ENCODE measurements around the gene BRCA1.
A peak's percentile ranks its signal among the peaks of the same experiment; 100 is the strongest.
"Not testable (repeated sequence)": the region's sequence is repeated elsewhere in the genome, so short reads cannot be mapped to it uniquely, and the experiment has no call there.

Gene BRCA1

DNA sequence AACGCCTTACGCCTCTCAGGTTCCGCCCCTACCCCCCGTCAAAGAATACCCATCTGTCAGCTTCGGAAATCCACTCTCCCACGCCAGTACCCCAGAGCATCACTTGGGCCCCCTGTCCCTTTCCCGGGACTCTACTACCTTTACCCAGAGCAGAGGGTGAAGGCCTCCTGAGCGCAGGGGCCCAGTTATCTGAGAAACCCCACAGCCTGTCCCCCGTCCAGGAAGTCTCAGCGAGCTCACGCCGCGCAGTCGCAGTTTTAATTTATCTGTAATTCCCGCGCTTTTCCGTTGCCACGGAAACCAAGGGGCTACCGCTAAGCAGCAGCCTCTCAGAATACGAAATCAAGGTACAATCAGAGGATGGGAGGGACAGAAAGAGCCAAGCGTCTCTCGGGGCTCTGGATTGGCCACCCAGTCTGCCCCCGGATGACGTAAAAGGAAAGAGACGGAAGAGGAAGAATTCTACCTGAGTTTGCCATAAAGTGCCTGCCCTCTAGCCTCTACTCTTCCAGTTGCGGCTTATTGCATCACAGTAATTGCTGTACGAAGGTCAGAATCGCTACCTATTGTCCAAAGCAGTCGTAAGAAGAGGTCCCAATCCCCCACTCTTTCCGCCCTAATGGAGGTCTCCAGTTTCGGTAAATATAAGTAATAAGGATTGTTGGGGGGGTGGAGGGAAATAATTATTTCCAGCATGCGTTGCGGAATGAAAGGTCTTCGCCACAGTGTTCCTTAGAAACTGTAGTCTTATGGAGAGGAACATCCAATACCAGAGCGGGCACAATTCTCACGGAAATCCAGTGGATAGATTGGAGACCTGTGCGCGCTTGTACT lies at the start of gene BRCA1:
Gene BRCA1, minus strand, starts transcription at position 232 of the 834 bp plus-strand sequence. CDS start 1,268 bp downstream, outside the sequence.
- peak; percentile 99 for DNase-seq (ENCODE audit: low spot score)

DNA sequence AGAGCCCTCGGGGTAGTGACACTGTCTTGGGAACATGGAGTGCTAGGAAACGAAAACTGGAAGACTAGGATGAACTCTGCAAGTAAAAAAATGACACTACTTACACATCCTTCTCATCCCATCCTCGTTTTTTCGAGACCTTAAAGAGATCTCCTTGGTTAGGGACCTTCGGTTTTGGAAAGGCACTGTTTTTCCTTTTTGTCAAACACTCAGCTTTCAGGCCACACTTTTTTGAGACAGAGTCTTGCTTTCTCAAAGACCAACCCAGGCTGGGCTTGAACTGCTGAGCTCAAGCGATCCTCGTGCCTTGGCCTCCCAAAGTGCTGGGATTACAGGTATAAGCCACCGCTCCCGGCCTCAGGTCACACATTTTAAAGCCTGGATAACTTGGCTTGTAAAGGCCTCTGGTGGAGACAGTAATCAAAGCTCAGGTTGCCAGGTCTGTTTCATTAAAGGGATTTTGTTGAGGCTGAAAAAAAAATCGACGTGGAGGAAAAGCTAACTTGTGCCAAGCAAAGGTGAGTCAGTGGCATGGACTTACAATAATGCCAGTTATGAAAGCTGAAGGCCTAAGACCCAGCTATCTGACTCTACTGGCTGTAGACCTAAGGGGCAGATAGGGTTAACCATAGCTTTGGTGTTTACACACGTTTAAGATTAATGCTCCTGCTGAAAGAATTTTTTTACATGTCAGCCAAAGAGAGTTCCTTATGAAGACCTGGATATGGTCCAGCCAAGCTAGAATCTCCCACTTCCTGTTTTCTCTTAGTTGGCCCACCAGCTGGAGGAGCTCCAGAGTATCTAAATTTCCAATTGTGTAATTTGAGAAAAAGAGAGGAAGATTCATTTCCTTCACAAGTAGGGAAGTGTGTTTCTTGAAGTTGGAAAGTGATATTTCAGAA lies 46.7 kb upstream of the BRCA1 start:
- peak; percentile 71 for DNase-seq (ENCODE audit: low spot score)

DNA sequence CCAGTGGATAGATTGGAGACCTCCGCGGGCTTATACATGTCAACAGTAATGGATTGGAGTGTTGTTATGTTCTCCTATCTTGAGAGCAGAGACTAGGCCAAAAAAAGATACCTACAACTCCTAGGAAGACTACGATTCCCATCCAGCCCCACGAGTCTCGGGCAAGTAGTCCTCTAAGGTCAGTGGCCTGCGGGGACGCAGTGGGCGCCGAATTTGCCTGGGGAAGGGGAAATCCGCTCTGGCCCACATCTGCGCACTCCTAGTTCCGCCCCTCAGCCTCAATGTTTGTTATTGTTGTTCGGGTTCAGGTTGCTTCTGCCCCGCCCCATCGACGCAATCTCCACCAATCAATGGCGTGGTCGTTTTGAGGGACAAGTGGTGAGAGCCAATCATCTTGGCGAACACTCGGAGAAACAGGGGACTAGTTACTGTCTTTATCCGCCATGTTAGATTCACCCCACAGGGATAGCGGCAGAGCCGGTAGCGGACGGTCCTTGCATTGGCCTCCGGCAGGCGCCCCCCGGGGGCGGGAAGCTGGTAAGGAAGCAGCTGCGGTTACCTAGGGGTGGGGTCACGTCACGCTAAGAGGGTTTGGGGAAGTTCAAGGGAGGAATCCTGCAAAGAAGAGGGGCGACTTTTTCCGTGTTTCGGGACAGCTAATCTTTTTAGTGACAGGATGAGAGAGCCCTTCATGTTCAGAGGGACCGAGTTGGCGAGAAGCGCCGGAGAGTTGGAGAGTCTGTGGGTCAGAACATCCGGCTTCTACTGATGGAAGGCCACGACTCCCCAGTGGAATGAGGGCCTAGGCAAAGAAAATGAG lies 45.8 kb upstream of the BRCA1 start, which contains the start of gene NBR1:
Gene NBR1, plus strand, starts transcription at position 449 of the 820 bp plus-strand sequence. CDS start 4,586 bp downstream, outside the sequence.
- DNase-seq (ENCODE audit: low spot score) = peak; percentile 95

GRCh38 chr17:43170140-43170765 lies 45.1 kb upstream of the BRCA1 start:
- peak; percentile 92 for DNase-seq (ENCODE audit: low spot score)

DNA sequence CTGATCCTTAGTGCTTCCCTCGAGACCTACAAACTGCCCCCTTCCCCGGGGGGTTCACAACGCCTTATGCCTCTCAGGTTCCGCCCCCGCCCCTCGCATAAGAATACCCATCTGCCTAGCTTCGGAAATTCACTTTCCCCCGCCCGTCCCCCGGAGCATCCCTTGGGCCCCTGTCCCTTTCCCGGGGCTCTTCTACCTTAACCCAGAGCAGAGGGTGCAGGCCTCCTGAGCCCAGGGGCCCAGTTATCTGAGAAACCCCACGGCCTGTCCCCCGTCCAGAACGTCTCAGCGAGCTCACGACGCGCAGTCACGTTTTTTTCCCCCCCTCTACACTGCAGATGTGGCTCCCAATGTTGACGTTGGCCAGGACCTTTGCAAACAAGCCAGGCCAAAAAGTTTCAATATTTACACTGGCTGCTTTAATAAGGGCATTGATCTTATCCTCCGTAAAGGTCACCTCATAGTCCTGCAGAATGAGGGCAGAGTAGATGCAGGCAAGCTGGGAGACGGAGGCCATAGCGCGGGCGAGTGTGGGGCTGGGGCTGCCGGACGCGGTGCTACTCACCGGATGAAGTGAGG lies 44.5 kb upstream of the BRCA1 start:
- peak; percentile 33 for DNase-seq (ENCODE audit: low spot score)

GRCh38 chr17:43165971-43166370 lies 40.8 kb upstream of the BRCA1 start:
- DNase-seq (ENCODE audit: low spot score) = not testable (repeated sequence)

DNA sequence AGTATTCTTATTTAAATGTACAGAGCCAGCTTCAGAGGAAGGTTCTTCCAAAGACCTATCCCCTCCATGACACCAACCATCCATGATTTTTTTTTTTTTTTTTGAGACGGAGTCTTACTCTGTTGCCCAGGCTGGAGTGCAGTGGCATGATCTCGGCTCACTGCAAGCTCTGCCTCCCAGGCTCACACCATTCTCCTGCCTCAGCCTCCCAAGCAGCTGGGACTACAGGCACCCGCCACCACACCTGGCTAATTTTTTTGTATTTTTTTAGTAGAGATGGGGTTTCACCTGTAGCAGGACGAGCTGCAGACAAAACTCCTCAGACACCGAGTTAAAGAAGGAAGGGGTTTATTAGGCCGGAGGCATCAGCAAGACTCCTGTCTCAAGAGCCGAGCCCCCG lies 34.8 kb upstream of the BRCA1 start:
- not testable (repeated sequence) for DNase-seq (ENCODE audit: low spot score)

DNA sequence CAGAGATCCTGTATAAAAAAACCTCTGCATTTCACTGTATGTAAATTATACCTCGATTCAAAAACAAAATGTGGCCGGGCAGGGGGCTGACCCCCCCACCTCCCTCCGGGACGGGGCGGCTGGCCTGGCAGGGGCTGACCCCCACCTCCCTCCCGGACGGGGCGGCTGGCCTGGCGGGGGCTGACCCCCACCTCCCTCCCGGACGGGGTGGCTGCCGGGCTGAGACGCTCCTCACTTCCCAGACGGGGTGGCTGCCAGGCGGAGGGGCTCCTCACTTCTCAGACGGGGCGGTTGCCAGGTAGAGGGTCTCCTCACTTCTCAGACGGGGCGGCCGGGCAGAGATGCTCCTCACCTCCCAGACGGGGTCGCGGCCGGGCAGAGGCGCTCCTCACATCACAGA lies 34.1 kb upstream of the BRCA1 start:
- DNase-seq (ENCODE audit: low spot score) = not testable (repeated sequence)

DNA sequence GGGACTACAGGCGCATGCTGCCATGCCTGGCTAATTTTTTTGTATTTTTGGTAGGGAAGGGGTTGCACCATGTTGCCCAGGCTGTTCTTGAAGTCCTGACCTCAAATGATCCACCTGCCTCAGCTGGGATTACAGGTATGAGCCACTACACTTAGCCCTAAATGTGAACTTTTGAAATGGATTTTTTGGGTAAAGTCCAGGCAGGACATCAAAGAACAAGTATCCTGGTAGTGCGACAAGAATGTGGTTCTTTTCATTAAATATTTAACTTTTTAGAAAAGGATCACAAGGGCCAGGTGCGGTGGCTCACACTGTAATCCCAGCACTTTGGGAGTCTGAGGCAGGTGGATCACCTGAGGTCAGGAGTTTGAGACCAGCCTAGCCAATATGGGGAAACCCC lies 30.5 kb upstream of the BRCA1 start:
- DNase-seq (ENCODE audit: low spot score) = no peak

DNA sequence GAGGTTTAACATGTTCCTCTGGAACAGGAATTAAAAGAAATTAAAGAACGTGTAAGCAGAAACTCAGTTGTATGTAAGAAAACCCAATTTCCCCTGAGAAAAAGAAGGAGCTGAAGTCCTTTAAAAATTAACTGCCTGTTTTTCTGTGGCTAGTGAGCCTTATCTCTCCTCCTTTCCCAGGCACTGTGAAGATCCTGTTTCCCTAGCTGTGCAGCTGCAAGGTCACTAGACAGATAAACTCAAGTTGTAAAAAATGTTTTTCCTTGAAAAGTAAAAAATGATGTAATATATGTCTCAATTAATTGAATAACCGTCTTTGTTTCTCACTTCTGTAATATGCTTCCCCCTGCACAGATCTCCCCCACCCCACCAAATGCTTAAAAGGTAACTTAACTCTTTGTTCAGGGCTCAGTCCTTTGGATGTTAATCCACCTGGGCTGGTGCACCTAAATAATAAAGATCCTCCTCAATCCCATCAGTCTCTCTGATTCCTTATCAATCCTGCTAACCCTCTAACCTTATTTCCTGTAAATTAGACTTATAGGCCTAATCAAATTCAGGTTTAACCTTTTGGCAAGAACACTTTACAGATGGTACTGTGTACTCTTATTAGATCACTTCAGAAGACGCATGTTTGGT lies 28.2 kb upstream of the BRCA1 start:
- DNase-seq (ENCODE audit: low spot score) = not testable (repeated sequence)

DNA sequence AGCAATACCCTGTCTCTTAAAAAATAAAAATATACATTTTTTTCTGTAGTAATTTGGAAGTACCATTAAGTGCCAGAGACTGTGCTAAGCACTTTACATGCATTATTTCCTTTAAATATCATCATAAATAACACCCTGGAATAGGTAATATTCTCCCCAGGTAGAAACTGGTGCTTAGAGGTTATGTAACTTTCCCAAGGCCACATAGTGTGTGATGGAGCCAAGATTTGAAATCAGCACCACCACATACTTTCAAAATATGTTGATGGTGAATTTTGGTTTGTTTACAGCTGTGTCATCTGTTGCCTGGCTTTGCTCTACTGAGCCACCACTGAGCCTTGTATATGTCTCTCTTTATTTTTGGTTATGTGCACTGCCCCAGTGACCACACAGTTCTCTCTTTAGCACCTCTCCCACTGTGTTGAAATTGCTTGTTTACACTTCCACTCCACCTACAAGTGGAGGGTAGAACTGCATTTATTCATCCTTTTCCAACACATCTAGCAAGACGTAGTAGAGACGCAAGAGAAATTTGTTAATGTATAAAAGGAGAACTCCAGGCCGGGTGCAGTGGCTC lies 26.8 kb upstream of the BRCA1 start:
- no peak for DNase-seq (ENCODE audit: low spot score)

DNA sequence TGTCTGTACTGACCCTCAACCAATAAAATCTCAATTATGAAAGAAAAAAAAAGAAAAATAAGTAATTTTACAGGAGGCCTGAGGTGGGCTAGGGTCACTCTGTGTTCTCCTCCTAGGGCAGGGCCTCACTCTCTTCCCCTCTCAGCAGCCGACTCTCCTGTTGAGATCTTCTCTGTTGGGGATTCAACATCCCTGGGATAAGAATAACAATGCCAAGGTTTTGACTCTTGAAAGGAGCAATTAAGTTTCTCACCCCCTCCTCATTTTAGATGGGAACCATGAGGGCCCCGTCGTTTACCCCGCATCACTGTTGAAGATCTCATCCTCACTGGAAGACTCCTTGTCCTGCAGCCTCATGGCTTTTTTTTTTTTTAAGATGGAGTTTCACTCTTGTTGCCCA lies 21.5 kb upstream of the BRCA1 start:
- no peak for DNase-seq (ENCODE audit: low spot score)

DNA sequence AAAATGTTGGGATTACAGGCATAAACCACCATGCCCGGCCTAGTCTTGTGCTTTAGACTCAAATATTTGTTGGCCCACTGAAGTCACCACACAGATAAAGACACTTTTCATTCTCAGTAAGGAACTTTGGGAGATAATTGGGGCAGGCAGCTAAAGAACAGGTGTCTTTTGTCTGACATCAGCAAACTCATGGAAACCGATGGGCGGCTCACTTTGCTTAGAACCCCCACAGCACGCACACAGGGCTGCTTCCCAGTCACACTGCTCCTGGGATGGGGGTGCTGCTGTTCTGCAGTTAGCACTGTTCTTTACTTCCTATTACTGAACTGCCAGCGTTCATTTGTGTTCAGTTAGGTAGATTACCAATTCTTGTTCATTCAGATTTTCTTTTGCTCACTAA lies 18.0 kb upstream of the BRCA1 start:
- no peak for DNase-seq (ENCODE audit: low spot score)

DNA sequence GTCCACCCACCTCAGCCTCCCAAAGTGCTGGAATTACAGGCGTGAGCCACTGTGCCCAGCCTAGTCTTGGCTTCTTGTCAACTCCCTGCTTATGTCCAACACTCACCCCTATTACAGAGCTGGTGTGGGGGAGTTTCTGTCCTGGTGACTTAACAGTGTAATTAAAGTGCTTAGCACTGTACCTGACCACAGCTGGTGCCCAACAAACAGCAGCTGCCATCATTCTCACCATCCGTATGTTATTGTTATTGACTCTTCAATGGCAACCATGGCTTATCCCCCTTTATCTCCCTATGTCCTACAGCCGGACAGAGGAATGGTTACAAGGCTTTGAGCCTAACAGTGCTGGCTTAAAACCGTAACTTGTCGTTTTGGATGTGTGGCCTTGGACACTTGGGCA lies 17.0 kb upstream of the BRCA1 start:
- no peak for DNase-seq (ENCODE audit: low spot score)

DNA sequence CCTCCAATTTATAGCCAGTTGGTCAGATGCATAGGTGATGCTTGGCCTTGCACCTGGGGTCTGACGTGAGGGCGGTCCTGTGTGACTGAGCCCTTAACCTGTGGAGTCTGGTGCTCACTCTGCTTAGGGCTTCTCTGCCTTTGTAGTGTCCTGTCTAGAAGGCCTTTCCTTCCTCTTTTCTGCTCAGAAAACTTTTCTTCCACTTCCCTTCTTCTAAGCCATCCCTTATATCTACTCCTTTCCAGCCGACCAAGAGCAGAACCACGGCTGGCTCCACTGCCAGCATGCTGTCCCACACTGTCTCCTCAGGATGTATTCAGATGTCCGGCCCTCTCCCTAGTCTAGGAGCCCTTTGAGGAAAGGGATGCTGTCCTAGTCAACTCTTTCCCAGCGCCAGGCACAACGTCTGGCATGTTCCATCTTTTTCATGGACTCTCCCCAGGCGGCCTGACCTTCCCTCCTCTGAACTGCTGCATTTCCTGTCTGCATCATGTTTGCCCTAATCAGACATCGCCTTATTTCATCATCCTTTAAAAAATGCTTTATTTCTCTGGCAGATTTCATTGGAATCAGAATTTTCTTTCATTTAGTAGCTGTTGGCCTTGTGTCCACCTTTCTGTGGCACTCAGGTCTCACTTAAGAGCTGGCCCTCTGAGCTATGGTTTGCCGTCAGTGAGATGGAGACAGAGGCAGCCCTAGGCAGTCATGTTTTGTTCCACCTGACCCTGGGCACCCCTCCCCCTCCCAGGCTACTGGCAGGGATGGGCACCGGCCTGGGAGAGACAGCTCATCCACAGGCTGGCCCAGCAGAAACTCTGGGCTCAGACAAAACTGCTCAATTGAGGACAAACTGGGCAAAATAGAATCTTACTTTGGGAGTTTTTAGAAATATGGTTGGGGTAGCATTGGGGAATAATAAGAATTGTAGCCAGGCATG lies 15.5 kb upstream of the BRCA1 start:
- DNase-seq (ENCODE audit: low spot score) = no peak

DNA sequence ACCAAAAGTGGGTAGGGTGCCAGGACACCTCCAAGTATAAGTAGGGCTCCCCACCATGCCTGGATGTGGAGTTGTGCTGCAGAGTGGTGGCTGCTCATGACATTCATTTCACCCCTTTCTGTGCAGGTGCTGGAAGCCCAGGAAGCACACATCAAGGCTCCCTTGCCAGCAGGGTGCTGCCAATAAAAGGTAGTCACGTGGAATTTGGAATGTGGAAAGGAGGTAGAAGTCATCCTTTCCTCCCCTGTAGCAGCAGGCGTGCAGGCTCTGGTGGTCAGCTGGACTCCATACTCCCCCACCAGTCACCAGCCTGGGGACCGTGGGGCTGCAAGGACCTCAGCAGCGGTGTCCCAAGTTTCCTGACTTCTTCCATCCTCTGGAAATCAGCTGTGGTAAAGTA lies 13.4 kb upstream of the BRCA1 start:
- DNase-seq (ENCODE audit: low spot score) = not testable (repeated sequence)

- DNase-seq (ENCODE audit: low spot score) = not testable (repeated sequence)
Measured at GRCh38 chr17:43136574-43136973, 11.4 kb upstream of the BRCA1 start.

DNA sequence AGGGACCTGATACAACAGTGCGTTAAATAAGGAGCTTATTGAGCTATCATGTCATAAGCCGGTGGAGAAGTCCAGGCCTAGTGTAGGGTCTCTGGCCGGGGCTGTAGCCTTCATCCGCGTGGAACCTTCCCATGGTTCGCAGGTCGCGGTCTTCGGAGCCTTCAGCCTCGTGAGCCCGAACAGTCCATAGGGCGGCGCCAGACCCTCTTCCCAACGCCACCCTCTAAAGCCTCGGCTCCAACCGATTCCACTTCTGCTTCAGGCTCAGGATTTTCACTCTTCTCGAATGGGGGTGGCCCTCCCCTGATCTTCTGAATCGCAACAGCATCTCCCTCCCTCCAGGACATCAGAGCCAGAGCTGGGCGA lies 10.3 kb upstream of the BRCA1 start:
- no peak for DNase-seq (ENCODE audit: low spot score)

Measured in kidney capillary endothelial cell (primary cell).